M059J (cell line): ENCODE measurements around the gene ATP5F1E. TPM values are rescaled to one million over a fixed set of nuclear protein-coding genes. Genes with fewer than 3 reads are reported as not detected.

Experiments used
- DNase-seq: peaks from one replicate; pipeline ENCODE4 v3.0.0-alpha.2; 2012; ENCODE audit warnings: low read depth
- total RNA-seq: library from RNA; depleted of rRNA; stranded (reverse); fragments of >200 nt; shearing (Covaris generic); gene quantifications from 2 replicates; pipeline ENCODE4 v1.2.3, GENCODE V29; 2014

ATP5F1E gene
- total RNA-seq, 1 experiment from 2014 or later: 71.7 TPM

DNA sequence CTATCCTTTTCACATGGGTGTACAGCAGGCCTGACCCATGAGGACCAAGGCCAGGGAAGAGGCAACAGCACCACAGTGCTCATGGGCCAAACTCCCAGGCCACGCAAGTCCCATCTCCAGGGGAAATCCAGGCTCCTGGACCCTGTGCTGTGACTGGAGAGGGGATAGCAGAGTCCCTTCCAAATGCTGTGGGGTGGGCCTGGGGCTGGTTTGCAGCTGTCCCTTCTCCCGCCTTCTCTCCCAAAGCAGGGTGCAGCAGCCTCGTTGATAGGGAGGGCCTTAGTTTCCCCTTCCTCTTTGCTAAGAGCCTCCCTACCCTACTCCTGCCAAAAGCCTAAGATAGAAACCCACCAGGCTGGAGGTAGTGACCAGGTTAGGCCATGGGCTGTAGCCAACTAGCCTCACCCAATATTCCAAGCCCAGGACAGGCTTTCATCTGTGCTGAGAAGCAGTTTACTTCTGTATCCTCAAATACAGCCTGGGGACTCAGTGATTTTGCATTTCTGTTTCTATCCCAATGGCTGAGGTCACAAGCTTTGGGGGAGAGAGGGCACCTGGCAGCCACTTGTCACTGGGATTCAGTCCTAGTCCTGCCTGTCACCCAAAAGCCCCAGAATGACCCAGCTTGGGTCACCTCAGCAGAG lies 26.5 kb downstream of the ATP5F1E start:
- no peak for DNase-seq

DNA sequence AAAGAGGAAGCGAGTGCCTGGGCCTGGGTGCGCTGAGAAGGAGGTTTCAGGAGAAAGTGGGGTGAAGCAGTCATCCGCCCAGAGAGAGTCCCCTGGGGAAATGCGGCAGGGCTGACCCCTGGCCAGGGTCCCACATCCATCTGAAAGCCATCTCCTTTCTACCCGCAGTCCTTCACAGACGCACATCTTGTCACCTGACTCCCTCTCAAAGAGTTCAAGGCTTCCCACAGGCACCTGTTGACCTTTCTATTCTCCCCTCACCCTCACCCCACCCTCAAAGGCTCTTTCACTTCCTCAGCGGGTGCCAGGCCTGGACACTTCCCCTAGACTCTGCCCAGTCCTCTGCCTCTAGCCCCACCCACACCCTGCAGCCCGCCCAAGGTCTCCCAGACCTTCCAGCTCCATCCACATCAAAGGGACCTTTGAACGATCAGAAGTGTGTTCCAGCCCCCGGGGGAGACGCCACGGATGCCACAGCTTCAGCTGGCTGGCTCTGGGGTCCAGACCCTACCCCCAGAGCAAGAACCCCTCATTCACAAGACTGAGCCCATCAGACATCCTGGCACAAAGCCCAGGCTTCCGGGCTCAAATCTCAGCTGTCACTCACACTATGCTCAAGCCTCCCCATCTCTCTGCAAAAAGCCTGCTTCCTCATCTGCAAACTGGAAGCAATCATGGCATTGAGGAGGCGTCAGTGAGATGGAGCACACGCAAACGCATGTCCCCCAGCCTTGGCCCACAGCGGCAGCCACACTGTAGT lies 27.2 kb downstream of the ATP5F1E start:
- no peak for DNase-seq

DNA sequence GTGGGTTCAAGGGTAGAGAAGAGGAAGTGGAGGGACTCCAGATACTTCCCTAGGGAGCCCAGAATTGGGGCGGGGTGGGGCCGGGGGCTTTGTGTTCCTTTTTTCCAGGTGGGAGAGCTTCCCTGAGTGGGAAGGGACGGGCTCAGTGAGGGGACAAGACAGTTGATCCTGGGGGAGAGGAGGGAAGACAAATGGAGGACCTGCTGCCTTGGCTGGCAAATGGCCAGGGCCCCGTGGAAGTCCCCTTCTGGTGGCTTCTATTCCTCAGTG lies 27.7 kb downstream of the ATP5F1E start:
- DNase-seq: no peak

DNA sequence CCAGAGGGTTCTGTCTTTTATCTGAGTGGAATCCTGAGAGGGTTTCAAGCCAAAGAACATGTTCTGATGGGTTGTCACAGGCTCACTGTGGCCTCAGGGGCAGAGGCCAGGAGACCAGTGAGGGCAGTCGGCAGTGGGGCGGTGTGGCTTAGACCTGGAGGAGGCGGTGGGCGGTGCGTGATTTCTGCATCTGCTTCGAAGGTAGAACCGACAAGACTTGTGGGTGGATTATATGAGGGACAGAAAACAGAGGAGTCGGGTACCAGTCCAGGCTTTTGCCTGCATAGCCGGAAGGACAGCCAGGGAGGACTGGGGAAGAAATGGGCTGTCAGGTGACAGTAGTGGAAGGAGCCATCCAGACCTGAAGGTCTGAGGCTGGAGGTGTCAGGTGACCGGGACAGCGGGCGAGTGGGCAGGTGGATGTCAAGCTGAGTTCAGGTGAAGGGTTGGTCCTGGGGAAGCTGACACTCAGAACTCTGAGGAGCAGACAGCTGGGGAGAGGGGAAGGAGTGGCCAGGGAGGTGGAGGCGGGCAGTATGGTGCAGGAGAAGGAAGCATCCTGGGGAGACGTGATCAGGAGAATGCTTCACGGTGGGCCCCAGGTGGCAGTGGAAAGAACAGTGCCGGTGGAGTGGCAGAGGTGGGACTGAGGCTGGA lies 28.2 kb downstream of the ATP5F1E start:
- DNase-seq: no peak

DNA sequence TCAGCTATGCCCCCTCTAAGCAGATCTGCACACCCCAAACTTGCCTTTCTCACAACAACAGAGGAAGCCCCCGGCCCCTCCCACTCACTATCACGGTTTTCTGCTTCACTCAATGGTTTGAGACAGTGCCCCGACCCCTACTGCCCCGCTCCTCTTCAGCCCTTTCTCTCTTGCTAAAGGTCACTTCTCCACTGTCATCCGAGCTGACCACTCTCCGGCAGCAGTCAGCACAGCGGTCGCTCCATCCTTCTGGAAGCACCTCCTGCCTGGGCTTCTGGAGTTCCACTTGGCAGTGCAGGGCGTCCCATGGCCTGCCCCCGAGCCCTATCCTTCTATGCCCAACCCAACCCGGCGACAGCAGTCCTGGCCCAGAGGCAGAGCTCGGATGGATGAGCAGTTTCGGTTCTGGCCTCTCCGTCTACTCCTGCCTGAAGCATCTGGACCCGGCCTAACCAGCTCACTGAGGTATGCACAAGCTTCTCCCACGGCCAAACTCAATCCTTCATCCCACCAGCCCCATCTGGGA lies 29.2 kb downstream of the ATP5F1E start:
- DNase-seq: no peak

DNA sequence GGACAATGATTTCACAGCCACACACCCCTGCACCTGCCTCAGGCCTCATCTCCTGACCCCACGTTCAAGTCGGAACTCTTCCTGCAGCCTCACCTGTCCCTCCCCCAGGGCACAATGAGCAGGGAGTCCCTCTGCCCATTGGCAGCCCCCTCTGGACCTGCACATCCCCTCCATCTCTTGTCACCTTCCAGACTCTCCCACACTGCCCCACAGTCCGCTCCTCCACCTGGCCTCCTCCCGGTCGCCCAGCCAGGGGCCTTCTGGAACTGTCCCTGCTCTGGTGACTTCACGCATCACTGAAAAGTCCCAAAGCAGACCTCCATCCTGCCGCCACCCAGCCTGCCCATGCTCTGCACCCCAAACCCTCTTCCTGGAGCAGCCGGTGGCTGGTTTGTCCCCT lies 29.7 kb downstream of the ATP5F1E start:
- no peak for DNase-seq

DNA sequence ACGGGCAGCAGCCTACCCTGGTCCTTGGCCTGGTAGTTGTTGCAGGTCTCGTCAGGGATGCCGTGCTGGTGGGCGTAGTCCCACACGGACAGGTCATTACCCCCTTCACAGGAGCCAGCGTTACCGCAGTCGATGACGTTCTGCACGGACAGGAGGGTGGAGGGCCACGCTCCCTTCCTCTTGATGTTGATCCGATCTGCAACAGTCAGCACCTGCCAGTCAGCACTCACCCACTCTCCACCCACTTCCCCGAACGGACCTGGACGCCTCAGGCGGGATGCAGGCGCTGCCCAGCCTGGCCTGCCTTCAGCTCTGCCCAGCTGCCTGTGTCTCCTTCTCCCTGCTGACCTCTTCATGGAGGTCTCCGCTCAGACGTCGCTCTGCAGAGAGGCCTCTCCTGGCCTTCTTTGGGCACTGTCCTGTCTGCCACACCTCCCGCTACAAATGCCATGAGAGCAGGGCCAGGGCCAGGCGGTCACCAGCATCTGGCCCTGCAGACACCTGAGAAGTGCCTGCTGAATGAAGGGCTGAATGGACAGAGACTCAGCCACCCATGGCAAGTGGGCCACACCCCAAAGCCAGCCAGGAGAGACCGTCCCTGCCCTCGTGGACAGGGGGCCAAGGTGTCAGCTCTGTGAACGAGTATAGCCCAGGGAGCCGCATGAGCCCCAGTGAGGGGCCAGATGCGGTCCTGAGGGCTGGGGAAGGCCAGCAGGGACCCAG lies 30.5 kb downstream of the ATP5F1E start:
- no peak for DNase-seq

DNA sequence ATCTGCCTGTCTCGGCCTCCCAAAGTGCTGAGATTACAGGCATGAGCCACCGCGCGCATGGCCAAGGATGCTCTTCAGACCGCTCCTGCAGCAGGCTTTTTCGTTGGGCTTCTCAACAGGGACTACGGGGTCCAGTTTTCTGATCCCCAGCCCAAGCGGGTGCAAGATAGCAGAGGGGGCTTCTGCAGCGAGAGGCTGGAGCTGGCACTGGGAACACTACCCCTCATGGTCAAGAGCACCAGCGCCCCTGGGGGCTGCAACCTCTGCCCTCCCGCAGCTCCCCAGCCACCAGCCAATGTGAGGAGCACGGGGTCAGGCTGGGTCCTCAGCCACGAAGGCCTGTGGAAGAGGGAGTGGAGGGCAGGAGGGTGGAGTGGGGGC lies 31.1 kb downstream of the ATP5F1E start:
- DNase-seq: no peak

DNA sequence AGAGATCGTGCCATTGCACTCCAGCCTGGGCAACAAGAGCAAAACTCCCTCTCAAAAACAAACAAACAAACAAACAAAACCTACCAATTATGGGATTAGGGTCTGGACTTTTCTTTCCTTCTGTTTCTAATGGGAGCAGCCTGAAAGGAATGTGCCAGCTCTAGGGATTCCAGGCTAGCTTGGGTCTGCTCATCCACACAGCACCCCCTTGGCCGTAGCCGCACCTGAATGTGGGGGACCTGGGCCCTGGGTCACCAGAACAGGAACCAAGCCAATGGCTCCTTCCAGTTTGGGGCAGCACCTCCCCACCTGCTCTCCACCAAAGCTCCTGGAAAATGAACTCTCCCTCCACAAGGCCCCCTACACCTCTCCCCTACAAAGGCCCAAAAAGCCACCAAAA lies 31.8 kb downstream of the ATP5F1E start:
- no peak for DNase-seq

DNA sequence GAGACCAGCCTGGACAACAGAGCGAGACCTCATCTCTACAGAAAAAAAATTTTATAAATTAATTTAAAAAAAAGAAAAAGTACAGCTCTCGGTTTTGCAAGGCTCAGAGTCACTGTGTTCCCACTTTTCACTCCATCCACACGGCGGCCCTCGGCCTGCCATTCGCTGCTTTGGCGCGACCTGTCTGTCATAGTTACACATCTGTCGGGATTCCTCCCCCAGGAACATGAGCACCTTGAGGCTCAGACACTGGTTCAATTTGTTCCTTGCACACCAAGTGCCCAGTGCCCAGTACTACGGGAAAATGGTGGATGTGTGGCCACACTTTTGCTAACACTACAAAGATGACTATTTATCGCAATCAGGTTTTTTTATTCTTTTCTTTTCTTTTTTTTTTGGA lies 33.5 kb downstream of the ATP5F1E start:
- DNase-seq: no peak

DNA sequence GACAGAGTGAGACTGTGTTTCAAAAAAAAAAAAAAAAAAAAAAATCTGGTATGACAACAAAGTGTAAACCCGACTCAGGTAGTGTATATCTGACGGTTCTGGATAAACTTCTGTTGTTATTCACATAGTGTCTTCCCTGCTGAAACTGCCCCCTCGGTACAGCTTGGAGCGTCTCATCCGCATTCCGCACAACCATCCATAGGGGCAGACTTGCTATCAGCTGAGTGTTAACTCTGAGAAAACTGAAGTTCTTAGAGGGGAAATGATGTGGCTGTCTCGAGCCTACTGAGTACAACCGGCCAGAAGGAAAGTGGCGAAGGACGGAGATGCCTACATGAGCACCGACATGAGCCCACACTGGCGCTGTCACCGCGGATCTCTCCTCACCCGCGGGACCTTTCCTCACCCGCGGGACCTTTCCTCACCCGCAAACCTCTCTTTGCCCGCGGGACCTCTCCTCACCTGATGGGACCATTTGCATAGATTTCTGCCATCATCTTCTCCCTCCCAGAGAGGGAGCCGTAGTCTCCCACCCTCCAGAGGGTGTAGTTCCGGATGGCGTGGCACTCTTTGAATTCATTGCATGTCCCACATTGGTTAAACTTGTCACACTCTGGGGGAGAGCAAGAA lies 34.9 kb downstream of the ATP5F1E start:
- no peak for DNase-seq

DNA sequence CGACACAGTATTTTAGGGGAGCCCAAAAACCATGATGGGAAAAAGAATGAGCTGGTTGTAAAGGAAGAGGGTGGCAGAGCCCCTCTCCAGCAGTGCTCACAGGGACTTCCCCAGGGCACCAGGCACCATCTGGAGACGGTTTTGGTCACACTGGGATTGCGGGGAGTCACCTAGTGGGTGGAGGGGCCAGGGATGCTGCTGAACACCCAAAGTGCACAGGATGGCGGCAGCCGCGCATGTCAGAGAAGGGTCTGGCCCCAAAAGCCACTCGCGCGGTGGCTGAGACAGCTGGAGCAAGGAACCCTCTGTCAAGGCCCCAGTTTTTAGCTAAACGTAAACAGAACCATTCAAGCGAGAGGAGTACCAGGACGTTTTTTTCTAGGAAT lies 35.9 kb downstream of the ATP5F1E start:
- DNase-seq: no peak

DNA sequence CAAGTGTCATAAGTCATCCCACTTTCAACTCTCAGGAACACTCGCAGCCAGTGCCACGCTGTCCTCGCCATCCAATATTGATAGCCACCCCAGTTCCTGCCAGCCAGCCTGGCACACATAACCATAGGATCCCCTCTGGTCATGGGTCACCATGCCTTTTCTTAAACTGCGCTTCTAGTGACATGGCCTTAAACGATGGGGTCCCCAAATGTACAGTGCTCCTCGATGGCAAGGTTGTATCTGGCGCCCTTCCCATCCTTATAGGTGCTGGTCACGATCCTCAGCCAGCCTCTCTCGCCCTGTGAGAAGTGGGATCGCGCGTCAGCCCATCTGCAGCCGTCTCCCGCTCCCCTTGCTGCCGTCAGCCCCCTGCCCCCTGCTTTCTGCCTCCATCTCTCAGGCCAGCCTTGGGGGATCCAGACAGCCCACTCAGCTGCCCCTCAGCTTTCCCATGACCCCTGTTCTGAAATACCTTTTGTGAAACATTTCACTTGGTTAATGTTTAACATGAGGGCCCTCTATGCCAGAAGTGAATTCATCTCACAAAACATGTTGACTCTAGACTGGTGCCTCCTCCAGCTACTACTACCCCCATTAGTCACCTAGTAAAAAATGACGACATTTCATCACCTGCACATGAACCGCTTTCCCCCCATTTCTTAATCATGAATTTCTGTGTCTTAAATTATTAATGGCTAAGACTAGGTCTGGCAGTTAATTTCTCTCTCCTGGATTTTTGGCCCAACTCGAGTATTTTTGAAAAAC lies 36.5 kb downstream of the ATP5F1E start:
- DNase-seq: no peak

DNA sequence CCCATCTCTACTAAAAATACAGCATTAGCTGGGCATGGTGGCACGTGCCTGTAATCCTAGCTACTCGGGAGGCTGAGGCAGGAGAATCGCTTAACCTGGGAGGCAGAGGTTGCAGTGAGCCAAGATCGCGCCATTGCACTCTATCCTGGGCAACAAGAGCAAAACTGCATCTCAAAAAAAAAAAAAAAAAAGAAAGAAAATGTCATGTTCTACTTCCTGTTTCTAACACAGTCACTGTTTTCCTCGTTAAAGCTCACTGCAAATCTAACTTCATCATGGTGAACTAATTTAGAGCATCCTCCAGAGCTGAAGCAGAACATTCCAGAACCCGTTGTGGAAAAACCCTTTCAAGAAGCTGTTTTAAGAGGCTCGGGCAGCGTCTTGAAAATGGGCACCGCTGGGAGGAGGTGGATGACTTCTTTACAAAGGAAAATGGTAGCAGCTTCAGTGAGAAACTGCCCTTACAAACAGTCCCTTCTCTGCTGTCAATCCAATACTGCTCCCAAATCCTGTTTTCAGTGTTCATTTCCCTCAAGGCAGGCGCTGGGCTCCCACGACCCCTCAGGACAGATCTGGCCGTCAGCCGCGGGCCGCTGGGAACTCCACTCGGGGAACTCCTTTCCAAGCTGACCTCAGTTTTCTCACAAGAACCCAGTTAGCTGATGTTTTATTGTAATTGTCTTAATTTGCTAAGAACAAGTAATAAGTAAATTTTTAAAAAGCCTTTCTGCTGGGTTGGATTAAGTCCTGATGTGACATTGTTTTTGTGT lies 37.6 kb downstream of the ATP5F1E start:
- DNase-seq: no peak

DNA sequence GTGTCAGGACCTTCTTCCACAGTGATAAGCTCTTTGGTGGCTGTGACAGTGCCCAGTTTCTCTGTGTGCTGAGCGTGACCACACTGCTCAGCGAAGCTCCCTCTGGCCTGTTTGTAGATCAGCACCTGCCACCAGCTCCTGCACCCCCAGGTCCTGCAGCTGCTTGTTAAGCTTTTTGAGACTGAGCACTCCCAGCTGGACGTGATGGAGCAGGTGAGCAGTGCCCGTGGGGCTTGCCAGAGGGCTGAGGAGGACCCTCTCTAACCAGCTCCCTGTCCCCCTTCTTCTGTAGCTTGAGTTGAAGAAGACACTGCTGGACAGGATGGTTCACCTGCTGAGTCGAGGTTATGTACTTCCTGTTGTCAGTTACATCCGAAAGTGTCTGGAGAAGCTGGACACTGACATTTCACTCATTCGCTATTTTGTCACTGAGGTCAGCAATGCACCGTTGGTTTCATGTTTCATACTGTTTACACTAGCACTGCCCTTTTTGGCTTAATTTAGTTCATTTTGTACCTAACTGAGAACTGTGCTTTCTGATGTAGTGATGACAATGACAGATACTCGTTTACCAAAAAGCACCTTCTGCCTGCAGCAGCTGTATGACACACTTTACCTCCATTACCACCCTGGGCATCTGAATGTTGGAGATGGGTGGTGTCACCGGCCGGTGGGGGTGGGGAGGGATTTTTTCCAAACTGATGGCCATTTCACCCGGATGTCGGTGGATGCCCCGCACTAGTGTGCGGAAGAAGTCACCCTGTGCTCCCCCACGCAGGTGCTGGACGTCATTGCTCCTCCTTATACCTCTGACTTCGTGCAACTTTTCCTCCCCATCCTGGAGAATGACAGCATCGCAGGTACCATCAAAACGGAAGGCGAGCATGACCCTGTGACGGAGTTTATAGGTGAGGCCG lies 38.5 kb downstream of the ATP5F1E start:
- DNase-seq: no peak

DNA sequence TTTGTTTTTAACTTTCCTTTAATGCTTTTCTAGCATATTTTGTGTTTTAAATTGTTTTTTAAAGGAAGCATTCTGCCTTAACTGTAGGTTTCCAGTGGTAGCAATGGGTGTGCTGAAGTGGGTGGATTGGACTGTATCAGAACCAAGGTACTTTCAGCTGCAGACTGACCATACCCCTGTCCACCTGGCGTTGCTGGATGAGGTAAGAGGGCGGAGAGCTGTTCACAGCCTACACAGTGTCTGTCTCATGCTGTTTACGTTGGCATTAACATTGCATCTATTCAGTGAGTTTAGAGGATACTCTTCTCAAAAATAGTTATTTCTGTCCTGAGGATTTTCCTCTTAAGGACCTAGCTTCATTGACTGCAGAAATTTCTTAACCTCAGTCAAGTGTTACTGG lies 39.2 kb downstream of the ATP5F1E start:
- DNase-seq: no peak

DNA sequence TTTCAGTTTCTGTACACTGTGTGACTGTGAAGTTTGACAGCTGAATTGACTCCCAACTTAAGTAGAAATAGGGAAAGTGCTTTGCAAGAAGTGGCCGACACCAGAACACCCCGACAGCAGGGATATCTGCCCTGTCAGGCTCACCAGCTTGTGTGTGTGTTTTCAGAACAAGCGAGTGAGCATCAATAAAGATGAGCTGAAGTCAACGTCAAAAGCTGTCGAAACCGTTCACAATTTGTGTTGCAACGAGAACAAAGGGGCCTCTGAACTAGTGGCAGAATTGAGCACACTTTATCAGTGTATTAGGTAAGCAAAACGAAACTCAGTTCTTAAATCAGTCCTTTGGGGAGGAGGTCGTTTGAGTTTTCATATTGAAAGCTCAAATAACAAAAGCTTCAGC lies 40.4 kb downstream of the ATP5F1E start:
- DNase-seq: no peak

DNA sequence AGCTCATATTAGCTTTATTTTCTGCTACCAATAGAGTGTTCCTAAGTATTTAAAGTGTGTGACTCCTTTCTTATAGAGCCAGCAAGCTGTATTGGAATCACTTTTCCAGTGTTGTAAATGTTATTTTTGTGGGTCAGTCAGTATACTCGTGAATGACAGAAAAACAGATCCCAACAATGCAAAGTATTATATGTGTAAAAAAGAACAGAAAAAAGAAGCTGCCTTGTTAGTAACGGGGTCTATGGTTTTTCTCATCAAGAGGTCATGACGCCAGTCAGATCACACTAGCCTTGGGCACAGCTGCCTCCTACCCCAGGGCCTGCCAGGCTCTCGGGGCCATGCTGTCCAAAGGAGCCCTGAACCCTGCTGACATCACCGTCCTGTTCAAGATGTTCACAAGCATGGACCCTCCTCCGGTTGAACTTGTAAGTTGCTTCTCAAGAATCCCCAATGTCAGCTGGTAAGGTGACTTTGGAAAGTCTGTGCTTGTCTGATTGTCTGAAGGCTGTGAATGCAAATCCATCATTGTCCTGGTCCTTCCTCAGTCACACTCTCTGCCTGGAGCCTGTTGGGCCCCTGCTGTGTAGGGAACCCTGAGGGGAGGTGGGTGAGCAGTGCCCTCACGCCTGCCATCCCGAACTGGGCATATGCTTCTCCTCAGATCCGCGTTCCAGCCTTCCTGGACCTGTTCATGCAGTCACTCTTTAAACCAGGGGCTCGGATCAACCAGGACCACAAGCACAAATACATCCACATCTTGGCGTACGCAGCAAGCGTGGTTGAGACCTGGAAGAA lies 41.3 kb downstream of the ATP5F1E start:
- DNase-seq: no peak

DNA sequence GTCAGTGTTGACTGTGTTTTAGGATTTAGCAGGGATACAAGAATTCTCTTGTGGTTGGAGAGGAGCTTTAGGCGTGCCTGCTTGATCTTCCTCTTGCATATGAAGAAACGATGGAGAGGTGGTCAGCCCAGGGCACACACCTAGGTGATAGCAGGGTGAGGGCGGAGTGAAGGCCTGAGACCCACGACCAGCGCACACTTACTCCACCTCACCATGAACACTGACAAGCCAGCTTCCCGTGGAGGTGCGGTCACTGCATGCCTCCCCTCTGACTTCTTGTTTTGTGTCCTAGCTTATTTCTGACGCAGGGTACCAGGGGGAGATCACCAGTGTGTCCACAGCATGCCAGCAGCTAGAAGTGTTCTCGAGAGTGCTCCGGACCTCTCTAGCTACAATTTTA lies 42.9 kb downstream of the ATP5F1E start:
- no peak for DNase-seq
